GM21381 (cell line): ENCODE data around the gene COX19.
"Not testable (repeated sequence)": the region's sequence is repeated elsewhere in the genome, so short reads cannot be mapped to it uniquely, and the experiment has no call there.

ENCODE experiments used
- ATAC-seq: cut with Tn5 transposase; IDR thresholded peaks from one replicate; pipeline ENCODE4 v1.9.1; 2021; ENCODE audit warnings: mild to moderate bottlenecking, moderate library complexity; ENCODE audit not compliant: unreplicated experiment

Gene COX19

DNA sequence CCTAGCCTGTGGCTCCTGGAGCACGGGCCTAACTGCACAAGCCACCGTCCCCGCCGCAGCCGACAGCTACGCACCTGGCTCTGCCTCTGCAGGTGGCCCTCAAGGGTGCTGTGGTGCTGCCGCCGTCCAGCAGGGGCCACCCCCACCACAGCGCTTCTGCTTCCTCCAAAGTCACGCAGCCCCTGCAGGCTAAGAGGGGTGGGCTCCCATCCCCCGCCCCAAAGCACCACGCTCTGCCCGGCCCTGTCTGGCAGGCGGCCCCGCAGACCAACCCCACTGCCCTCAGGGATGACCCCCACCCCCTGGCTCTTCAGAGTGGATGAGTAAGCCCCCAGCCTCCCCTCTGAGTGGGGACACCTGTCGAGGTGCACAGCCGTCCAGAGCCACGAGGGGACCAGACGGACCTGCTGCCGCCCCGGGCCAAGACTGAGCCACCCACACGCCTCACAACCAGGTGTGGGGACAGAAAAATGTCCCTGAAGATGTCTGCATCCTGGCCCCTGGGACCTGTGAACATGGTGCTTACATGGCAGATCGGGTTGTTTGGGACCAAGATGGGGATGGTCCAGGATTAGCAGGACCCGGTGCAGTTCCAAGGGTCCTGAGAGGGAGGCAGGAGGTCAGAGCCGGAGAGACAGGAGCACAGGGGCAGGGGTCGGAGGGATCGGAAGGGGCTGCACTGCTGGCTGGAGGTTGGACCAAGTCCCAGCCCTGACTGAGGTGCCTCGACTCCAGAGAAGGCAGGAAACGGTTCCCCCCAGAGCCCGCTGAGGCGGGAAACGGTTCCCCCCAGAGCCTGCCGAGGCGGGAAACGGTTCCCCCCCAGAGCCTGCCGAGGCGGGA, 11.9 kb downstream of the COX19 start:
- ATAC-seq, result no peak

DNA sequence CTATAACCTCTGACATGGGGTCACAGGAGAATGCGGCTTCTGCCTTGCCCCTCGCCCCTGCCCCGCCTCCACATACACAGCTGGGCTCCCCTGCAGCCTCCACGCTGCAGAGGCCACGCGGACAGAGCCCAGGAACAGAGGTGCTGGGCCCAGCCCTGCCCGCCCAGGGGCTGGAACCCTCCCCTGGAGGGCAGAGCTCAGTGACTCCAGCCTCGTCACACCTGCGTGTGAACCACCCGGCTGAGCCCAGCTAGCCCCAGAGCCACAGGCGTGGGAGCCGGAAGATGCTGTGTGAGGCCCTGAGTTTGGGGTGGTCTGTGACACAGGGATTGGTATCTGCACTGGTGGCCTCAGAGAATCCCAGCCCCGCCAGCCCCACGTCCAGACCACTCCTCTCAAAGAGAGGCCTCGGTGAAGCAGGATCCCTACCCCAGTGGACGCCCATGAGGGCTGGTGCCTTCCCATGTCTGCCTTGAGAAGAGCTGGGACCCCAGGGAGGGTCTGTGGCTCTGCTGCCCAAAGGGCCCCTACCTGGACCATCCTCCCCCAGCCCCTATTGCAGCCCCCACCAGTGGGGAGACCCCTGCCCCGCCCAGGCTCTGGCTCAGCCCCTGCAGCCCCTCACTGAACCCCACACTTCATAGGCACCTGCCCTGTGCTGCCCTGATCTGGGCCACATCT, 12.8 kb downstream of the COX19 start:
- ATAC-seq, result no peak

DNA sequence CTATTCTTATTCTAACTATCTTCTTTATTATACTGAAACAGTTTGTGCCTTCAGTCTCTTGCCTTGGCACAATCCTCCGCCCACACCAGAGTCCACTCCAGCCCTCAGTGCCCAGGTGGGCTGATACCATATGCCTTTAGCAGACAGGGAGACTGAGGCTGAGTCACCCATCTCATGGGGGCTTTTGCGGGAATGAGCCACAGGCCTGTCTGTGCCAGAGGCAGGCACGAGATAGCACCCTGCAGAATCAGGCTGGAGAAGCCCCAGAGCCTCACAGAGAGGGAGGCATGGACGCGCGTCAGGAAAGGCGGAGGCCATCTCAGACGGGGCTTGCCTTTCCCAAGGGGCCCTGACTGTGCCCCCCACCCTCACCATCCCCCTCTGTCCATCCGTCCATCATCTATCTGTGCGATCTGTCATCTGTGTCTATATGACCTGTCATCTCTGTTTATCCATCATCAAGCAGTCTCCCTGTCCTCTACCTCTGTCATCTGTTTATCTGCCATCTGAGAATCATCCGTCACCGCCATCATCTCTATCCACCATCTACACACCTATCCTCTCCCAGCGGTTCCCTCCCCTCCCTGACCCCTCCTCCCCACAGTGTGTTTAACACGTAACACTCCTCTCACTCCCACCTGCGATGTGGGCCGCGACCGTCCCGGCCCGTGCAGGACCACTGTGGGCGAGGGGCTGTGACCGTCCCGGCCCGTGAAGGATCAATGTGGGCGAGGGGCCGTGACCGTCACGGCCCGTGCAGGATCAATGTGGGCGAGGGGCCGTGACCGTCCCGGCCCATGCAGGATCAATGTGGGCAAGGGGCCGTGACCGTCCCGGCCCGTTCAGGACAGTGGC, 13.6 kb downstream of the COX19 start:
- ATAC-seq, result no peak

DNA sequence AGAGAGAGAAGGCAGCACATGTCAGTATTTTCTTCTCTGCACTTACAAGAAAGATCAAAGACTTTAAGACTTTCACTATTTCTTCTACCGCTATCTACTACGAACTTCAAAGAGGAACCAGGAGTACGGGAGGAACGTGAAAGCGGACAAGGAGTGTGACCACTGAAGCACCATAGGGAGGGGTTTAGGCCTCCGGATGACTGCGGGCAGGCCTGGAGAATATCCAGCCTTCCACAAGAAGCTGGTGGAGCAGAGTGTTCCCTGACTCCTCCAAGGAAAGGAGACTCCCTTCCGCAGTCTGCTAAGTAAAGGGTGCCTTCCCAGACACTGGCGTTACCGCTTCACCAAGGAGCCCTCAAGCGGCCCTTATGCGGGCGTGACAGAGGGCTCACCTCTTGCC, 14.4 kb downstream of the COX19 start:
- not testable (repeated sequence) for ATAC-seq

- no peak for ATAC-seq
Observed at GRCh38 chr7:960269-960871, 15.0 kb downstream of the COX19 start.

- not testable (repeated sequence) for ATAC-seq
Observed at GRCh38 chr7:959740-960139, 15.6 kb downstream of the COX19 start.

GRCh38 chr7:959271-959670, 16.1 kb downstream of the COX19 start:
- no peak for ATAC-seq

DNA sequence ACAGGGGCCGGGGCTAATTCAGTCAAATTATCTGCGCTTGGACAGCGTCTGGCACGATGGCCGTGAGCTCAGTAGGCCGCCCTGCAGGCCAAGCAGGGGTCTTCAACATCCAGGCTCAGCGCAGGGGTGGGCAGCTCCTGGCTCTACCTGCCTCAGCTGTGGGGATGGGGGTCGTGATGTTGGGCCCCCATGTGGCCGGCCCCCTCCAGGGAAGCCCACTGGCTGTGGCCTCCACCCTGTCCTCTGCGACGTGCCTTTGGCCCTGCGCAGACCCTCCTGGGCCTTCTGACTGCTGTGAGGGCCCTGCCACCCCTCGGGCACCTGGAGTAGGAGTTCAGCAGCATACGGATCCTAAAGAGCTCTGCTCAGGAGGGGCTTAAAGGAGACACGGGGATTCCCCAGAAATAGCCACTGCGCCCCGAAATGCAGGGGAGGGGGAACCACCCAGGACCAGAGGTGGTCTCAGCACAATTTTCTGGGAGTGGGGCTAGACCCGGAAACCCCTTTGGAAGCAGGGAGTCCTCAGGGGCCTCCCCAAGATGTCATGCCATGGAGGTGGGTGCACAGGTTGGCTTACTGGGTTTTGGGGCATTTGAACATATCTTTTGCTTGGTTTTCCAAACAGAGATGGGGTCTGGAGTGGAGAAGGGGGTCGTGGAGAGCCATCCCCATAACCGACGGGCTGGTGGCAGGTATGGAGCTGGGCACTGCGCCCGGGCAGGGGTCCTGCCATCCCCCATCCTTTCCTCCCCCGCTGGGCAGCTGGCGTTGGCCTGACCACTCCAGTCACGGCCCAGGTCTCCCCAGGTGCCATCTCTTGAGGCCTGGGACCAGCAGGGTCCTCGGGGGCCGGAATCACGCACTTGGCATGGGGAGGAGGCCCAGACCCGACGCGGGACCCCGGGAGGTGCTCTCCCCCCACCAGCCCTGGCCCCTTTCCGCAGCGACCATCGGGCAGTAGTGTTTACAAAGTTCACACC, 16.8 kb downstream of the COX19 start:
- ATAC-seq, result no peak

DNA sequence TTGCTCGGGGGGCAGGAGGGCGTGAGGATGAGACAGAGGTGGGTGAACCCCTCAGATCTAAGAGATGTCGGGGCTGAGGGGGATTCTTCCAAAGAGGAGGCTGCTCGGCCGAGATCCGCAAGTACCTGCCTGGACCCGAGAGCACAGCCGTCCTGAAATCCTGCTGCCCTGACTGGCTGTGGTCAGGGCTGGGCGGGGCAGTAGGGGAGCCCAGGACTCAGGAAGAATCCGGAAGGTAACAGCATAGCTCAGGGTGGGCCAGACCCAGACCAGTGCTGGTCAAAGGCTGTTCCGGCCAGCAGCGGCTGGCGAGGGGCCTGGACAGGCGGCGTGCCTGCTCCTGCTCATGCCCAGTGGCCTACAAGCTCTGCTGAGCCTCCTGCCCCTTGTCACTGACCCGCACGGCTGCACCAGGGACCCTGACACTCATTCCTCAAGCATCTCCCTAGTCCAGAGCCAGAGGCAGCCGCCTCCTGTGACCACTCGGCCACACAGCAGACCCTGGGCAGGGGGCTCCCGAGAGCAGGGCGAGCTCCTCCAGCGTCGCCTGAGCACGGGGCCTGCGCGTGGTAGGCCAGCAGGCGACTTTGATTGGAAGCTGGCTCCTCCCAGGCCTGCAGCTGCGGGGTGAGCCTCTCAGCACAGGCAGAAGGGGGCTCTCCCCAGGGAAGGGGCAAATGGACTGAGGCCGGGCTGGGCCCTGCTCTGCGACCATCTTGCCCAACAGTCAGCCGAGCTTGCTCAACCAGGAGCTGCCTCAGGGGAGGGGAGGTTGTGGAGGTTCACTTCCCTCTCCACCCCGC, 17.7 kb downstream of the COX19 start:
- ATAC-seq, result no peak

- no peak for ATAC-seq
Observed at GRCh38 chr7:956031-956430, 19.3 kb downstream of the COX19 start.

DNA sequence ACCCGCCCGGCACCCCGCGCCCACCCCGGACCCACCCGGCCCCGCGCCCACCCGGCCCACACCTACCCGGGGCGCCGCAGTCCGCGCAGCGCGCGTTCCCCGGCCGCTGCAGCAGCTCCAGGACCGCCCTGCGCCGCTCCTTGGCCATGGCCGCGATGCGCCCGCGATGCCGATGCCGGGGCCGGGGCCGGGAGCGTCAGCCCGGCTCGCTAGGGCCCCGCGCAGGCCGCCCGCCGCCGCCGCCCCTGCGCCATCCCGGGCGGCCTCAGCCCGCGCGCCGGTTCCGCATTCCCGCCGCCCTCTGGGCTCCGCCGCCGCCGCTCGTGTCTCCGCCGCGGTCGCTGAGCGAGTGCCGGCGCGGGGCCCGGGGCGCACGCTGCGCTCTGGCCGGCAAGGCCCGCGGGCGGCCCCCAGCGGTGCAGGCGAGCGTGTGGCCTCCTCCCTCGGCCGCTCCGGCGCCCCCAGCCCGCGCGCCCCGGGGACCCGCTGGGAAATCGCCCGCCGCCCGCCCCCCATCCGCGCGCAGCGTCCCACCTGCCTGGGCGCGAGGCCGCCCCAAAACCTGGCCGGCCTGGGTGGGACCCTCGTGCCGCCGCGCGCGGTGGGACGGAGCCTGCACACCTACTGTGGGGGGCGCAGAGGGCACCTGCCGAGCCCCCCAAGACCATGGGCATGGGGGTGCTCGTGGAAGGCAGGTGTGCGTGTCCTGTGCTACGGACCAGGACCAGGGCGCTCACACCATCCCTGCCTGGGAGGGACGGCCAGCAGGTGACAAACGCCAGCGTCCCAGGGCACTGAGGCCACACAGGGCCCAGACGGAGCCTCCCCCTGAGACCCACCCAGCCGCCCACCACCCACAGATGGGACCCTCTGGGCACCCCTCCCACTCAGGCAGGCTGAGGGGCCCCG, 20.8 kb downstream of the COX19 start, which contains the start of gene ADAP1:
Gene ADAP1, minus strand, starts transcription at position 351 of the 909 bp plus-strand sequence. Its CDS starts 203 bp downstream, at position 148.
- ATAC-seq, result peak; percentile 53

GRCh38 chr7:953547-954327, 21.6 kb downstream of the COX19 start:
- peak; percentile 13 for ATAC-seq

- no peak for ATAC-seq
Observed at GRCh38 chr7:952548-953441, 22.6 kb downstream of the COX19 start.

- ATAC-seq, result no peak
Observed at GRCh38 chr7:951881-952547, 23.3 kb downstream of the COX19 start.
